GM19463 (cell line): ENCODE results near the gene KIAA0040.

Source experiments
- ATAC-seq: cut with Tn5 transposase; IDR thresholded peaks from one replicate; pipeline ENCODE4 v1.9.1; 2021; ENCODE audit warnings: mild to moderate bottlenecking, moderate library complexity; ENCODE audit not compliant: unreplicated experiment

The KIAA0040 gene

GRCh38 chr1:175145899-175146528 lies 46.6 kb downstream of the KIAA0040 start:
- no peak for ATAC-seq

GRCh38 chr1:175138579-175138978 lies 54.0 kb downstream of the KIAA0040 start:
- ATAC-seq, result no peak

GRCh38 chr1:175137369-175137768 lies 55.2 kb downstream of the KIAA0040 start:
- no peak for ATAC-seq

GRCh38 chr1:175136246-175136645 lies 56.3 kb downstream of the KIAA0040 start:
- ATAC-seq, result no peak

- ATAC-seq, result no peak
These were observed 58.1 kb downstream of the KIAA0040 start for GRCh38 chr1:175134500-175134899.

- peak; percentile 49 for ATAC-seq
These were observed 58.7 kb downstream of the KIAA0040 start for GRCh38 chr1:175133673-175134435.

- no peak for ATAC-seq
These were observed 60.1 kb downstream of the KIAA0040 start for GRCh38 chr1:175132436-175132835.

GRCh38 chr1:175131095-175131494 lies 61.5 kb downstream of the KIAA0040 start:
- no peak for ATAC-seq

GRCh38 chr1:175130649-175131045 lies 61.9 kb downstream of the KIAA0040 start:
- no peak for ATAC-seq

- ATAC-seq, result no peak
These were observed 62.5 kb downstream of the KIAA0040 start for GRCh38 chr1:175129997-175130648.

GRCh38 chr1:175129644-175129996 lies 63.0 kb downstream of the KIAA0040 start:
- ATAC-seq, result no peak

GRCh38 chr1:175129182-175129581 lies 63.4 kb downstream of the KIAA0040 start:
- ATAC-seq, result no peak

GRCh38 chr1:175128523-175128922 lies 64.1 kb downstream of the KIAA0040 start:
- ATAC-seq, result no peak

- ATAC-seq, result no peak
These were observed 65.0 kb downstream of the KIAA0040 start for GRCh38 chr1:175127565-175127964.

- ATAC-seq, result no peak
These were observed 66.2 kb downstream of the KIAA0040 start for GRCh38 chr1:175126347-175126746.

- ATAC-seq, result no peak
These were observed 67.7 kb downstream of the KIAA0040 start for GRCh38 chr1:175124861-175125260.

GRCh38 chr1:175120511-175120910 lies 72.1 kb downstream of the KIAA0040 start:
- no peak for ATAC-seq

GRCh38 chr1:175118375-175119367 lies 73.9 kb downstream of the KIAA0040 start:
- ATAC-seq, result peak; percentile 49

GRCh38 chr1:175116903-175117302 lies 75.7 kb downstream of the KIAA0040 start:
- ATAC-seq, result no peak

- ATAC-seq, result no peak
These were observed 76.3 kb downstream of the KIAA0040 start for GRCh38 chr1:175116210-175116798.
